OCI-M2 (cell line): ENCODE measurements around the gene GSDME.

Experiments
- DNase-seq: peaks from one replicate; lab custom pipeline; 2025; ENCODE audit not compliant: unreplicated experiment; lab: John Stamatoyannopoulos, UW

Gene GSDME

GRCh38 chr7:24659505-24659904 is 97.8 kb downstream of the GSDME start:
- DNase-seq = no peak

- no peak for DNase-seq
Observed at GRCh38 chr7:24657980-24658379, 99.3 kb downstream of the GSDME start.

- DNase-seq = no peak
Observed at GRCh38 chr7:24656608-24657007, 100.7 kb downstream of the GSDME start.

GRCh38 chr7:24654305-24654704 is 103.0 kb downstream of the GSDME start:
- DNase-seq = no peak

- DNase-seq = no peak
Observed at GRCh38 chr7:24653316-24654085, 103.8 kb downstream of the GSDME start.

GRCh38 chr7:24652251-24652939 is 104.9 kb downstream of the GSDME start:
- DNase-seq = no peak
